CD4-positive, alpha-beta T cell (primary cell): Measurements from ENCODE around the gene BIRC5. TPM values are rescaled to one million over a fixed set of nuclear protein-coding genes. Genes with fewer than 3 reads are reported as not detected.
"Not testable (repeated sequence)": the region's sequence is repeated elsewhere in the genome, so short reads cannot be mapped to it uniquely, and the experiment has no call there.

ENCODE experiments used
- ATAC-seq: fragments of 200-7000 bp; cut with Tn5 transposase; one replicate; pipeline ENCODE4 v1.10.0; 2022; ENCODE audit warnings: mild to moderate bottlenecking; ENCODE audit not compliant: poor library complexity
- CTCF ChIA-PET: fragments of 350-600 bp; sonication (Branson Sonifier 250); formaldehyde crosslinking; loops from one replicate; lab custom pipeline; 2021; ENCODE audit warnings: antibody characterized with exemption, inconsistent platforms; lab: Charles Lee
- POLR2A ChIA-PET: fragments of 350-600 bp; sonication (Branson Sonifier 250); formaldehyde crosslinking; loops from one replicate; lab custom pipeline; 2021; ENCODE audit warnings: antibody characterized with exemption, inconsistent platforms; lab: Charles Lee
- DNase-seq, 14 experiments: peaks; one replicate each; pipeline ENCODE4 v3.0.0-alpha.2; 2013 to 2020; ENCODE audit warnings: mixed read lengths in 2 of 14
- H3K27ac ChIP-seq, 2 donors: one replicate each; pipeline versions ENCODE4 v1.5.1 to v1.7.0; 2013; ENCODE audit warnings: low read length in 2 of 2, low read depth in 1 of 2, mild to moderate bottlenecking in 1 of 2
- H3K27me3 ChIP-seq, 2 experiments: 1 replicate in 1 of 2; 2 replicates in 1 of 2; pipeline versions ENCODE4 v1.6.1 to v1.7.0; 2013; ENCODE audit warnings: low read length in 2 of 2, control low read depth in 1 of 2, mild to moderate bottlenecking in 1 of 2, moderate library complexity in 1 of 2; ENCODE audit not compliant: insufficient read depth in 2 of 2, control insufficient read depth in 1 of 2
- H3K36me3 ChIP-seq: one replicate; pipeline ENCODE4 v1.6.1; 2013; ENCODE audit warnings: low read length, control low read depth; ENCODE audit not compliant: insufficient read depth
- H3K4me1 ChIP-seq: one replicate; pipeline ENCODE4 v1.6.1; 2013; ENCODE audit warnings: low read length, control low read depth; ENCODE audit not compliant: insufficient read depth
- H3K4me3 ChIP-seq: one replicate; pipeline ENCODE4 v1.5.1; 2013; ENCODE audit warnings: mild to moderate bottlenecking, low read length, moderate library complexity
- H3K9me3 ChIP-seq, 2 experiments: 1 replicate in 1 of 2; 2 replicates in 1 of 2; pipeline versions ENCODE4 v1.6.1 to v1.7.0; 2013; ENCODE audit warnings: low read length in 2 of 2, mild to moderate bottlenecking in 2 of 2, control low read depth in 1 of 2, moderate library complexity in 1 of 2; ENCODE audit not compliant: control insufficient read depth in 1 of 2, insufficient read depth in 1 of 2
- H3K27ac Mint-ChIP-seq: one replicate; pipeline ENCODE4 v1.8.0; 2020; ENCODE audit warnings: mixed read lengths
- H3K27me3 Mint-ChIP-seq: one replicate; pipeline ENCODE4 v1.8.0; 2021; ENCODE audit warnings: mixed read lengths
- H3K36me3 Mint-ChIP-seq: one replicate; pipeline ENCODE4 v1.8.0; 2021; ENCODE audit warnings: low read depth, mixed read lengths
- H3K4me1 Mint-ChIP-seq: one replicate; pipeline ENCODE4 v1.8.0; 2021; ENCODE audit warnings: low read depth, mixed read lengths
- H3K4me3 Mint-ChIP-seq: one replicate; pipeline ENCODE4 v1.8.0; 2020; ENCODE audit warnings: mild to moderate bottlenecking, mixed read lengths
- H3K9me3 Mint-ChIP-seq: one replicate; pipeline ENCODE4 v1.8.0; 2020; ENCODE audit warnings: mixed read lengths
- CTCF ChIP-seq: fragments of 200-600 bp; IDR thresholded peaks from one replicate; pipeline ENCODE4 v1.8.0; 2022; ENCODE audit warnings: antibody characterized with exemption, mild to moderate bottlenecking
- intact Hi-C, 2 experiments: fragments of 100-400 bp; cut with DNase I in 1 of 2; cut with micrococcal nuclease in 1 of 2; formaldehyde crosslinking; loops; one replicate each; pipeline versions ENCODE4 v1.15.1 to v1.9.0; 2023 to 2025; cut with DNase I, micrococcal nuclease
- total RNA-seq, 174 experiments: library from RNA in 2 of 174; stranded (reverse) in 2 of 174; gene quantifications; one replicate each; pipeline ENCODE4 v1.2.3 and lab custom pipeline; 2021 to 2026

Gene BIRC5
- total RNA-seq, 2 experiments from 2014 or later, result 0.39 to 0.41 TPM

- POLR2A ChIA-PET, result interaction anchor here (0.6 kb wide), 1 partner anchor 52 kb away, joined by 3 read pairs; no protein-coding TSS in a partner anchor
- CTCF ChIA-PET, result no interaction called here
- peaks cover 0 to 15% of the 10 kb centered on the region in 2 experiments for H3K9me3 ChIP-seq
- Mint-ChIP-seq H3K9me3 (no peaks in the 10 kb centered on the region), H3K4me3 (no peak overlapping the region), H3K36me3 (no peaks in the 10 kb centered on the region), H3K27me3 (peaks cover 21% of the 10 kb centered on the region), H3K27ac (no peak overlapping the region), H3K4me1 (peaks cover 5% of the 10 kb centered on the region)
- H3K27me3 ChIP-seq, result peaks cover 28% of the 10 kb centered on the region in 2 experiments
- intact Hi-C loops, result no loop called here
- no peak overlapping the region for H3K27ac ChIP-seq
- no peak for TF ChIP-seq CTCF
- no peak overlapping the region for H3K4me3 ChIP-seq
- H3K4me1 ChIP-seq, result peaks cover 12% of the 10 kb centered on the region
- H3K36me3 ChIP-seq, result no peaks in the 10 kb centered on the region
- ATAC-seq (no peak), DNase-seq (no peak)
These were observed 20.3 kb downstream of the BIRC5 start for GRCh38 chr17:78234261-78234865.

GRCh38 chr17:78235022-78235421 is 21.0 kb downstream of the BIRC5 start:
- peaks cover 25 to 28% of the 10 kb centered on the region in 2 experiments for H3K27me3 ChIP-seq
- H3K4me1 ChIP-seq, result peaks cover 12% of the 10 kb centered on the region
- H3K36me3 ChIP-seq, ATAC-seq, H3K27ac Mint-ChIP-seq, H3K4me3 ChIP-seq, CTCF ChIA-PET, intact Hi-C loops, H3K36me3 Mint-ChIP-seq, DNase-seq, H3K9me3 Mint-ChIP-seq, H3K27ac ChIP-seq, H3K4me1 Mint-ChIP-seq, H3K4me3 Mint-ChIP-seq: not testable (repeated sequence)
- peaks cover 0 to 15% of the 10 kb centered on the region in 2 experiments for H3K9me3 ChIP-seq
- POLR2A ChIA-PET, result interaction anchor here (0.6 kb wide), 1 partner anchor 51 kb away, joined by 3 read pairs; no protein-coding TSS in a partner anchor
- H3K27me3 Mint-ChIP-seq, result peaks cover 21% of the 10 kb centered on the region

- ATAC-seq, result no peak
These were observed 21.8 kb downstream of the BIRC5 start for GRCh38 chr17:78235885-78236284.

More at GRCh38 chr17:78235885-78236284, 21.8 kb downstream of the BIRC5 start:
- Mint-ChIP-seq H3K27ac (no peak overlapping the region), H3K36me3 (no peaks in the 10 kb centered on the region), H3K9me3 (no peaks in the 10 kb centered on the region), H3K27me3 (peaks cover 13% of the 10 kb centered on the region), H3K4me3 (no peak overlapping the region), H3K4me1 (peaks cover under 1% of the 10 kb centered on the region)
- CTCF ChIA-PET, result interaction anchor here (0.7 kb wide), 1 partner anchor 15 kb away, joined by 3 read pairs; no protein-coding TSS in a partner anchor
- POLR2A ChIA-PET, result no interaction called here
- H3K9me3 ChIP-seq, result peaks cover 0 to 14% of the 10 kb centered on the region in 2 experiments
- H3K4me1 ChIP-seq, result peaks cover 12% of the 10 kb centered on the region
- H3K4me3 ChIP-seq, result no peak overlapping the region
- peaks cover 16 to 19% of the 10 kb centered on the region in 2 experiments for H3K27me3 ChIP-seq
- H3K27ac ChIP-seq, result no peak overlapping the region
- TF ChIP-seq CTCF, result no peak
- intact Hi-C loops, result no loop called here
- no peak for DNase-seq
- H3K36me3 ChIP-seq, result no peaks in the 10 kb centered on the region
